T-helper 2 cell treated with Interferon-gamma antibody and Interleukin-4, amounts not matched to agents 5 μg/mL and 100 μg/mL, for 36 hours (primary cell): Measurements from ENCODE around the gene MRGPRX4.
"Not testable (repeated sequence)": the region's sequence is repeated elsewhere in the genome, so short reads cannot be mapped to it uniquely, and the experiment has no call there.

ENCODE experiments used
- DNase-seq: peaks from one replicate; pipeline ENCODE4 v3.0.0; 2021; ENCODE audit warnings: low spot score
- H3K27ac Mint-ChIP-seq: one replicate; pipeline ENCODE4 v1.8.0; 2021; ENCODE audit warnings: mild to moderate bottlenecking, mixed read lengths
- H3K27me3 Mint-ChIP-seq: one replicate; pipeline ENCODE4 v1.8.0; 2021; ENCODE audit warnings: low read depth, mixed read lengths
- H3K36me3 Mint-ChIP-seq: one replicate; pipeline ENCODE4 v1.8.0; 2021; ENCODE audit warnings: low read depth, mixed read lengths
- H3K4me1 Mint-ChIP-seq: one replicate; pipeline ENCODE4 v1.8.0; 2021; ENCODE audit warnings: low read depth, mixed read lengths
- H3K4me3 Mint-ChIP-seq: one replicate; pipeline ENCODE4 v1.8.0; 2022; ENCODE audit warnings: mild to moderate bottlenecking, moderate library complexity, mixed read lengths
- H3K9me3 Mint-ChIP-seq: one replicate; pipeline ENCODE4 v1.8.0; 2021; ENCODE audit warnings: mixed read lengths

Gene MRGPRX4

GRCh38 chr11:18172666-18173065 lies at the start of gene MRGPRX4:
Gene MRGPRX4 (plus strand): TSS chr11:18172837. CDS start chr11:18173257, 420 bp downstream.
- no peak for DNase-seq
- Mint-ChIP-seq H3K4me3 (no peak within 1 kb of the TSS), H3K27me3 (peaks cover 19% of the 10 kb centered on the region)

GRCh38 chr11:18131115-18131514 lies 41.5 kb upstream of the MRGPRX4 start:
- not testable (repeated sequence) for H3K36me3 Mint-ChIP-seq, H3K4me1 Mint-ChIP-seq, H3K27ac Mint-ChIP-seq, H3K9me3 Mint-ChIP-seq, H3K4me3 Mint-ChIP-seq, DNase-seq
- H3K27me3 Mint-ChIP-seq, result peaks cover 29% of the 10 kb centered on the region

More at GRCh38 chr11:18172666-18173065, at the start of gene MRGPRX4:
- H3K9me3 Mint-ChIP-seq, result no peaks in the 10 kb centered on the region
- H3K27ac Mint-ChIP-seq, result no peak within 1 kb of the TSS
- no peaks in the 10 kb centered on the region for H3K36me3 Mint-ChIP-seq
- H3K4me1 Mint-ChIP-seq, result no peaks in the 10 kb centered on the region

GRCh38 chr11:18132341-18132740 lies 40.3 kb upstream of the MRGPRX4 start, which contains the start of gene MRGPRX3:
Gene MRGPRX3 (plus strand): TSS chr11:18132571. CDS start chr11:18137203, 4,632 bp downstream.
- H3K9me3 Mint-ChIP-seq, result no peaks in the 10 kb centered on the region
- H3K36me3 Mint-ChIP-seq, result no peaks in the 10 kb centered on the region
- no peak for DNase-seq
- H3K4me3 Mint-ChIP-seq, result no peak within 1 kb of the TSS
- H3K4me1 Mint-ChIP-seq, result no peaks in the 10 kb centered on the region
- H3K27ac Mint-ChIP-seq, result no peak within 1 kb of the TSS
- H3K27me3 Mint-ChIP-seq, result peaks cover 29% of the 10 kb centered on the region

- no peak for DNase-seq
- no peak overlapping the region for H3K4me3 Mint-ChIP-seq
- H3K36me3 Mint-ChIP-seq, result no peaks in the 10 kb centered on the region
- no peak overlapping the region for H3K27ac Mint-ChIP-seq
- H3K4me1 Mint-ChIP-seq, result no peaks in the 10 kb centered on the region
- no peaks in the 10 kb centered on the region for H3K9me3 Mint-ChIP-seq
- peaks cover 33% of the 10 kb centered on the region for H3K27me3 Mint-ChIP-seq
Measured at GRCh38 chr11:18135308-18135707, 37.3 kb upstream of the MRGPRX4 start.

GRCh38 chr11:18137186-18137800 lies 35.3 kb upstream of the MRGPRX4 start:
- DNase-seq, result no peak
- Mint-ChIP-seq H3K27me3 (peaks cover 30% of the 10 kb centered on the region), H3K36me3 (no peaks in the 10 kb centered on the region), H3K9me3 (no peaks in the 10 kb centered on the region), H3K4me3 (no peak overlapping the region), H3K4me1 (no peaks in the 10 kb centered on the region), H3K27ac (no peak overlapping the region)

GRCh38 chr11:18140145-18140544 lies 32.5 kb upstream of the MRGPRX4 start:
- no peak overlapping the region for H3K27ac Mint-ChIP-seq
- no peak for DNase-seq
- no peaks in the 10 kb centered on the region for H3K4me1 Mint-ChIP-seq
- H3K4me3 Mint-ChIP-seq, result no peak overlapping the region
- no peaks in the 10 kb centered on the region for H3K9me3 Mint-ChIP-seq
- no peaks in the 10 kb centered on the region for H3K36me3 Mint-ChIP-seq
- H3K27me3 Mint-ChIP-seq, result peaks cover 29% of the 10 kb centered on the region

- Mint-ChIP-seq H3K27me3 (peaks cover 33% of the 10 kb centered on the region), H3K27ac (no peak overlapping the region), H3K9me3 (no peaks in the 10 kb centered on the region), H3K4me1 (peaks cover 4% of the 10 kb centered on the region), H3K4me3 (no peak overlapping the region), H3K36me3 (no peaks in the 10 kb centered on the region)
- DNase-seq, result no peak
Measured at GRCh38 chr11:18144243-18144642, 28.4 kb upstream of the MRGPRX4 start.

- H3K27me3 Mint-ChIP-seq, result peaks cover 29% of the 10 kb centered on the region
- no peak overlapping the region for H3K27ac Mint-ChIP-seq
- H3K4me3 Mint-ChIP-seq, result no peak overlapping the region
- peaks cover 4% of the 10 kb centered on the region for H3K4me1 Mint-ChIP-seq
- no peaks in the 10 kb centered on the region for H3K36me3 Mint-ChIP-seq
- no peak for DNase-seq
- H3K9me3 Mint-ChIP-seq, result no peaks in the 10 kb centered on the region
Measured at GRCh38 chr11:18145025-18145424, 27.6 kb upstream of the MRGPRX4 start.

- H3K36me3 Mint-ChIP-seq, result no peaks in the 10 kb centered on the region
- H3K9me3 Mint-ChIP-seq, result no peaks in the 10 kb centered on the region
- no peak overlapping the region for H3K27ac Mint-ChIP-seq
- H3K27me3 Mint-ChIP-seq, result peaks cover 27% of the 10 kb centered on the region
- no peak for DNase-seq
- peaks cover 4% of the 10 kb centered on the region for H3K4me1 Mint-ChIP-seq
- no peak overlapping the region for H3K4me3 Mint-ChIP-seq
Measured at GRCh38 chr11:18145837-18146236, 26.8 kb upstream of the MRGPRX4 start.

- Mint-ChIP-seq H3K27me3 (peaks cover 16% of the 10 kb centered on the region), H3K27ac (no peak overlapping the region), H3K36me3 (no peaks in the 10 kb centered on the region), H3K9me3 (peaks cover 2% of the 10 kb centered on the region), H3K4me1 (no peaks in the 10 kb centered on the region), H3K4me3 (no peak overlapping the region)
- DNase-seq, result no peak
Measured at GRCh38 chr11:18151581-18151980, 21.1 kb upstream of the MRGPRX4 start.

- Mint-ChIP-seq H3K27ac (no peak overlapping the region), H3K4me3 (no peak overlapping the region), H3K27me3 (peaks cover 20% of the 10 kb centered on the region), H3K36me3 (no peaks in the 10 kb centered on the region), H3K9me3 (no peaks in the 10 kb centered on the region), H3K4me1 (peaks cover 3% of the 10 kb centered on the region)
- no peak for DNase-seq
Measured at GRCh38 chr11:18168372-18168771, 4.3 kb upstream of the MRGPRX4 start.

- no peaks in the 10 kb centered on the region for H3K4me1 Mint-ChIP-seq
Measured at GRCh38 chr11:18171377-18172000, 1.1 kb upstream of the MRGPRX4 start.

GRCh38 chr11:18173225-18173866 lies 709 bp downstream of the MRGPRX4 start:
- Mint-ChIP-seq H3K27me3 (peaks cover 19% of the 10 kb centered on the region), H3K4me1 (no peaks in the 10 kb centered on the region), H3K4me3 (no peak overlapping the region), H3K27ac (no peak overlapping the region), H3K9me3 (no peaks in the 10 kb centered on the region), H3K36me3 (no peaks in the 10 kb centered on the region)
- DNase-seq, result no peak

More at GRCh38 chr11:18171377-18172000, 1.1 kb upstream of the MRGPRX4 start:
- no peaks in the 10 kb centered on the region for H3K9me3 Mint-ChIP-seq
- H3K4me3 Mint-ChIP-seq, result no peak overlapping the region
- H3K27ac Mint-ChIP-seq, result no peak overlapping the region
- no peak for DNase-seq
- no peaks in the 10 kb centered on the region for H3K36me3 Mint-ChIP-seq
- peaks cover 17% of the 10 kb centered on the region for H3K27me3 Mint-ChIP-seq

- Mint-ChIP-seq H3K4me3 (no peak overlapping the region), H3K27me3 (peaks cover 26% of the 10 kb centered on the region), H3K4me1 (no peaks in the 10 kb centered on the region), H3K27ac (no peak overlapping the region), H3K9me3 (no peaks in the 10 kb centered on the region), H3K36me3 (no peaks in the 10 kb centered on the region)
- DNase-seq, result no peak
Measured at GRCh38 chr11:18188796-18189195, 16.2 kb downstream of the MRGPRX4 start.
